Peyer's patch (tissue), 4 donors: Measurements from ENCODE around the gene BRAF. TPM values are rescaled to one million over a fixed set of nuclear protein-coding genes. Genes with fewer than 3 reads are reported as not detected.

Experiments
- DNase-seq, 3 donors: peaks; one replicate each; pipeline ENCODE4 v3.0.0-alpha.2; 2017 to 2019
- H3K27ac ChIP-seq, 4 donors: fragments of 200-600 bp; sonication (generic); one replicate each; pipeline ENCODE4 v1.5.1; 2016 to 2019
- H3K27me3 ChIP-seq, 2 donors: fragments of 200-600 bp; sonication (generic); one replicate each; pipeline ENCODE4 v1.5.1; 2019
- H3K36me3 ChIP-seq, 3 donors: fragments of 200-600 bp; sonication (generic); one replicate each; pipeline ENCODE4 v1.5.1; 2016 to 2019
- H3K4me1 ChIP-seq, 4 donors: fragments of 200-600 bp; sonication (generic); one replicate each; pipeline ENCODE4 v1.5.1; 2016 to 2019
- H3K4me3 ChIP-seq, 4 donors: fragments of 200-600 bp; sonication (generic); 1 replicate in 3 of 4; 2 replicates in 1 of 4; pipeline ENCODE4 v1.5.1; 2016 to 2019; ENCODE audit warnings: mild to moderate bottlenecking in 1 of 4
- H3K9me3 ChIP-seq, 4 donors: fragments of 200-600 bp; sonication (generic); one replicate each; pipeline ENCODE4 v1.5.1; 2016 to 2019; ENCODE audit warnings: mild to moderate bottlenecking in 1 of 4
- POLR2A ChIP-seq, 2 donors: fragments of 450-650 bp; IDR thresholded peaks; one replicate each; pipeline ENCODE4 v1.5.1; 2017; ENCODE audit warnings: antibody characterized with exemption in 2 of 2, mild to moderate bottlenecking in 2 of 2, moderate library complexity in 2 of 2
- total RNA-seq, 4 donors: library from RNA; depleted of rRNA; stranded (reverse); fragments of >200 nt; gene quantifications; one replicate each; pipeline ENCODE4 v1.1.0, GENCODE V29; 2016
- TF ChIP-seq, protein P1 (sequence below), 6 experiments: fragments of 450-650 bp in 4 of 6; fragments of 200-600 bp in 2 of 6; sonication (generic) in 1 of 6; IDR thresholded peaks; one replicate each; pipeline ENCODE4 v1.5.1; 2017 to 2019; ENCODE audit warnings: antibody characterized with exemption in 6 of 6, mild to moderate bottlenecking in 3 of 6, moderate library complexity in 1 of 6

The BRAF gene
- total RNA-seq, 4 donors from 2014 or later: 26.3 to 97.4 (median 47.6) TPM

DNA sequence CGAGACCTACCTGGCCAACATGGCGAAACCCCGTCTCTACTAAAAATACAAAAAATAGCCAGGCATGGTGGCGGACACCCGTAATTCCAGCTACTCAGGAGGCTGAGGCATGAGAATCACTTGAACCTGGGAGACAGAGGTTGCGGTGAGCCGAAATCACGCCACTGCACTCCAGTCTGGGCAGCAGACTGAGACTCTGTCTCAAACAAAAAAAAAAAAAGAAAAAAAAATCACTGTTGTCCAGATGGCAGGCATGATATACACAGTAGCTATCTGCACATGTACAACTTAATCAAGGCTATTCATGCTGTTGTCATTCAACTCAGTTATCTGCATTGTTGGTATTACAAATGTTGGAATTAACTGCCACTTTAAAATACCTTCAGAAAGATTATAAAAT, 55.3 kb downstream of the BRAF start:
- H3K4me3 ChIP-seq: no peak overlapping the region
- DNase-seq: no peak
- no peak overlapping the region for H3K27ac ChIP-seq
- TF ChIP-seq, protein P1, sequence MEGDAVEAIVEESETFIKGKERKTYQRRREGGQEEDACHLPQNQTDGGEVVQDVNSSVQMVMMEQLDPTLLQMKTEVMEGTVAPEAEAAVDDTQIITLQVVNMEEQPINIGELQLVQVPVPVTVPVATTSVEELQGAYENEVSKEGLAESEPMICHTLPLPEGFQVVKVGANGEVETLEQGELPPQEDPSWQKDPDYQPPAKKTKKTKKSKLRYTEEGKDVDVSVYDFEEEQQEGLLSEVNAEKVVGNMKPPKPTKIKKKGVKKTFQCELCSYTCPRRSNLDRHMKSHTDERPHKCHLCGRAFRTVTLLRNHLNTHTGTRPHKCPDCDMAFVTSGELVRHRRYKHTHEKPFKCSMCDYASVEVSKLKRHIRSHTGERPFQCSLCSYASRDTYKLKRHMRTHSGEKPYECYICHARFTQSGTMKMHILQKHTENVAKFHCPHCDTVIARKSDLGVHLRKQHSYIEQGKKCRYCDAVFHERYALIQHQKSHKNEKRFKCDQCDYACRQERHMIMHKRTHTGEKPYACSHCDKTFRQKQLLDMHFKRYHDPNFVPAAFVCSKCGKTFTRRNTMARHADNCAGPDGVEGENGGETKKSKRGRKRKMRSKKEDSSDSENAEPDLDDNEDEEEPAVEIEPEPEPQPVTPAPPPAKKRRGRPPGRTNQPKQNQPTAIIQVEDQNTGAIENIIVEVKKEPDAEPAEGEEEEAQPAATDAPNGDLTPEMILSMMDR (IDR thresholded peaks at IDR 0.05): no peak
- TF ChIP-seq POLR2A (IDR thresholded peaks at IDR 0.05): no peak
- H3K27me3 ChIP-seq: no peaks in the 10 kb centered on the region
- no peaks in the 10 kb centered on the region for H3K9me3 ChIP-seq
- no peaks in the 10 kb centered on the region for H3K36me3 ChIP-seq
- H3K4me1 ChIP-seq: no peaks in the 10 kb centered on the region

DNA sequence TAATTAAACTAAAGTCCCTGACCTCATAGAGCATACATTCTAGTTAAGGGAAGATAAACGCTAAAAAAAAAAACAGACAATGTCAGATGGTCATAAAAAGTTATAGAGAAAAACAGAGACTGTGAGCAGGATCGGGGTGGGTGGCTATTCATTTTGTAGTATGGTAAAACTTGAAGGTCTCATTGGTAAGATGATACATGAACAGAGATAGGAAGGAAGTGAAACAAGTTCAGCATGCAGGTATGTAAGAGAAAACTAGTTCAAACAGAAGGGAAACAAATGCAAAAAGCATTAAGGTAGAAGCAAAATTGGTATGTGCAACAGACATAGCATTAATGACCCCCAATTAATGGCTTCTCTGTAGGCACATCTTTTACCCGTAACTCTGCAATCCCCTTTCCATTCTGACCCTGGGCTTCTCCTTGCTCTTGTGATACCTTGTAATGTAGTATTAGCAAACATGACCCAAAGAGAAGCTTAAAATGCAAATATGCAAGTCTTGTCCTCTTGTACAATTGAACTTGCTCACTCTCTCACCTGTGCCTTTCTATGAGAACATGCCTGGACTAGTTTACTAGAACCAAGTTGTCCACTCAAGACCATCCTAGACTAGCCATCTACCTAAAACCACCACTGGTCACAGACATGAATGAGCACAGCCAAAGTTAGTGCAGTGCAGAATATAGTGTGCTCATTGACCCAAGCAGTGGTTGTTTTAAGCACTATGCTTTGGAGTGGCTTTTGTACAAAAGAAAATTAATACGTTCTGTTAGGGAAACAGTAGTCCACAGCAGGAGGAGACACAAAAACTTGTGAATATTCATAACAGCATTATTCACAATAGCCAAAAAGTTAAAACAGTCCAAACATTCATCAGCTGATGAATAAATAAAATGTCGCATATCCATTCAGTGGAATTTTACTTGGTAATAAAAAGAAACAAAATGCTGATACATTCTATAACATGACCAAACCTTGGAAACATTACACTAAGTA, 57.0 kb downstream of the BRAF start:
- Histone ChIP-seq H3K4me3 (no peak overlapping the region), H3K9me3 (no peaks in the 10 kb centered on the region), H3K4me1 (no peaks in the 10 kb centered on the region), H3K27me3 (no peaks in the 10 kb centered on the region), H3K36me3 (no peaks in the 10 kb centered on the region), H3K27ac (no peak overlapping the region)
- no peak for TF ChIP-seq POLR2A (IDR thresholded peaks at IDR 0.05)
- TF ChIP-seq, protein P1 (IDR thresholded peaks at IDR 0.05): no peak
- no peak for DNase-seq

DNA sequence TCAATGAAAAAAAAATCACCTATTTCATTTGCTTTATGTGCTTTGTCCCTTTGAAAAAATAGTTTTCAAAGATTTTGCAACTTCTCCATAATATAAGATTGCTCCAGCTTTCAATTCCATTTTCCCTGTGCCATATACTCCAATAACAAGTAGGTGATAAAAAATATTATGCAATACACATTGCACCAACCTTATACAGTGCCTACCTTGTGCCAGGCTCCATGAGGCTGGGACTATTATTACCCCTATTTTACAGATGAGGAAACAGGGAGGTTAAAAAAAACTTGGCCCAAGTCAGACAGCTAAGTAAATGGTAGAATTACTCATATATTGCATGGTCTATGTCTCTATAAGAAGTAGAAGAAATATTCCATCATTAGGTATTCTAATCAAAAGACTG, 57.8 kb downstream of the BRAF start:
- Histone ChIP-seq H3K4me1 (no peaks in the 10 kb centered on the region), H3K4me3 (no peak overlapping the region), H3K27ac (no peak overlapping the region), H3K9me3 (no peaks in the 10 kb centered on the region), H3K27me3 (no peaks in the 10 kb centered on the region), H3K36me3 (no peaks in the 10 kb centered on the region)
- DNase-seq: no peak
- no peak for TF ChIP-seq POLR2A (IDR thresholded peaks at IDR 0.05)
- TF ChIP-seq, protein P1 (IDR thresholded peaks at IDR 0.05): no peak

DNA sequence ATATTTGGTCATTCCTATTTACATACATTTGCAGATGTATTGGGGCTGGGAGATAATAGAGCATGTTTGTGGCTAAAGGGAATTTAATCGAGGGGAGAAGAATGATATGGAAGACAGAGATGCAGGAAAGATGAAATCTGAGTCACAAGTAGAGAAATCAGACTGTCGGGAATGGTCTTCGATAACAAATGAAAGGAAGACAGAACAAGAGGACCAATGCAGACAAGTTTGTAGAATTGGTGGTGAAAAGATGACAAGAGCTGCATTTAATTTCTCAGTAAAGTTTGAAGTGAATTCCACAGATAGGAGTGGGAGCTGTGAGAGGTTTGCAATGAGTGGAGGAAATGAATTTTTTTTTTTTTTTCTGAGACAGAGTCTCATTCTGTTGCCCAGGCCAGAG, 60.0 kb downstream of the BRAF start:
- no peak for DNase-seq
- H3K36me3 ChIP-seq: no peaks in the 10 kb centered on the region

DNA sequence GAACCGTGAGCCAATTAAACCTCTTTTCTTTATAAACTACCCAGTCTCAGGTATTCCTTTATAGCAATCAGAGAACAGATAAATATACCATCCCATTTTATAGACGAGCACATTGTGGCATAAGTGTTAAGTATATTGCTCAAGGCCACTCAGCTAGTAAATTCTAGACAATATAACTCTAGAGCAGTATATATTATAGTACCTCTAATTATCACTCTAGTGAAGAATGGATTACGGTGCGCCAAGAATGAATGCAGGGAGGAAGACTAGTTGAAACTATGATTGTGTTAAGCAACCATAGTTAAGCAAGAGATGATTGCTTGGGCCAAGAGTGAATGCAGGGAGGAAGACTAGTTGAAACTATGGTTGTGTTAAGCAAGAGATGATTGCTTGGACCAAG, 60.9 kb downstream of the BRAF start:
- H3K27me3 ChIP-seq: no peaks in the 10 kb centered on the region
- H3K4me1 ChIP-seq: no peaks in the 10 kb centered on the region
- H3K36me3 ChIP-seq: no peaks in the 10 kb centered on the region
- TF ChIP-seq POLR2A (IDR thresholded peaks at IDR 0.05): no peak
- TF ChIP-seq, protein P1 (IDR thresholded peaks at IDR 0.05): no peak
- no peak for DNase-seq
- no peak overlapping the region for H3K27ac ChIP-seq
- H3K9me3 ChIP-seq: no peaks in the 10 kb centered on the region
- no peak overlapping the region for H3K4me3 ChIP-seq

More for the DNA sequence above, 60.0 kb downstream of the BRAF start:
- TF ChIP-seq, protein P1 (IDR thresholded peaks at IDR 0.05): no peak
- TF ChIP-seq POLR2A (IDR thresholded peaks at IDR 0.05): no peak
- Histone ChIP-seq H3K4me1 (no peaks in the 10 kb centered on the region), H3K27ac (no peak overlapping the region), H3K9me3 (no peaks in the 10 kb centered on the region), H3K4me3 (no peak overlapping the region), H3K27me3 (no peaks in the 10 kb centered on the region)
